Adrenal gland (tissue), 12 donors: ENCODE results near the gene MIER2. TPM values are rescaled to one million over a fixed set of nuclear protein-coding genes. Genes with fewer than 3 reads are reported as not detected.

ENCODE experiments used
- DNase-seq, 7 donors: peaks; one replicate each; pipeline ENCODE4 v3.0.0-alpha.2; 2019 to 2020
- H3K27ac ChIP-seq, 5 donors: fragments of 200-600 bp; sonication (generic) in 4 of 5; 1 replicate in 3 of 5; 2 replicates in 2 of 5; pipeline versions ENCODE4 v1.5.1 to v1.8.0; 2016 to 2020; ENCODE audit warnings: mild to moderate bottlenecking in 1 of 5
- H3K27me3 ChIP-seq: fragments of 200-600 bp; 2 replicates; pipeline ENCODE4 v1.8.0; 2021
- H3K36me3 ChIP-seq, 2 donors: fragments of 200-600 bp; replicated peaks in 1 of 2; 1 replicate in 1 of 2; 2 replicates in 1 of 2; pipeline versions ENCODE4 v1.5.1 to v1.8.0; 2018 to 2022
- H3K4me1 ChIP-seq, 2 donors: fragments of 200-600 bp; replicated peaks in 1 of 2; 1 replicate in 1 of 2; 2 replicates in 1 of 2; pipeline versions ENCODE4 v1.5.1 to v1.8.0; 2018 to 2021
- H3K4me3 ChIP-seq, 4 donors: fragments of 200-600 bp; sonication (generic) in 3 of 4; one replicate each; pipeline ENCODE4 v1.5.1; 2016 to 2018
- H3K9me3 ChIP-seq, 3 donors: fragments of 200-600 bp; sonication (generic) in 1 of 3; replicated peaks in 1 of 3; 1 replicate in 2 of 3; 2 replicates in 1 of 3; pipeline versions ENCODE4 v1.5.1 to v1.8.0; 2016 to 2021
- CTCF ChIP-seq, 6 experiments: fragments of 450-650 bp in 4 of 6; fragments of 200-600 bp in 2 of 6; sonication (generic) in 1 of 6; IDR thresholded peaks; 1 replicate in 5 of 6; 2 replicates in 1 of 6; pipeline versions ENCODE4 v1.5.1 to v1.8.0; 2016 to 2021; ENCODE audit warnings: antibody characterized with exemption in 6 of 6, mild to moderate bottlenecking in 2 of 6, moderate library complexity in 1 of 6
- POLR2A ChIP-seq, 2 donors: fragments of 450-650 bp; IDR thresholded peaks; one replicate each; pipeline ENCODE4 v1.6.1; 2017; ENCODE audit warnings: antibody characterized with exemption in 2 of 2, mild to moderate bottlenecking in 2 of 2, moderate library complexity in 1 of 2
- WGBS, 4 donors: extraction: QIAGEN DNeasy Blood & Tissue Kit in 2 of 4; methylation state at CpG; one replicate each; pipeline versions ENCODE4 v1.1.5 to v1.1.7; 2013 to 2017; 5-methylcytosine and 5-hydroxymethylcytosine counted together
- intact Hi-C, 2 donors: fragments of 100-400 bp; cut with DNase I; formaldehyde crosslinking; loops; one replicate each; pipeline versions ENCODE4 v1.14.1 to v1.15.0; 2022 to 2023
- polyA plus RNA-seq, 3 donors: library from polyadenylated mRNA; stranded (reverse); fragments of 200-250 nt in 2 of 3; fragments of 350-450 nt in 1 of 3; fragmentation: Illumina TruSeq in 1 of 3; extraction: RNeasy Lipid Tissue Mini Kit (QIAGEN cat#74804) in 1 of 3; gene quantifications; one replicate each; pipeline ENCODE4 v1.2.3, GENCODE V29; 2013 to 2014
- total RNA-seq, 9 donors: library from RNA; depleted of rRNA in 4 of 9; stranded (reverse); fragments of >200 nt in 4 of 9; fragments of 120-200 nt in 1 of 9; fragmentation: NEBNext Ultra II Directional in 1 of 9; extraction: Animal tissue kit (Norgen Biotek cat#: 25700) in 1 of 9; gene quantifications; one replicate each; pipeline versions ENCODE4 v1.1.0 to v1.2.4, GENCODE V29; 2013 to 2023
- donor health status: healthy with polysubstance abuse.
- donor health status: Bipolar disorder and iron deficiency.
- donor health status: DM: yes; HTN: yes; CAD: no.
- donor health status: DM: no; HTN: no; CAD: no.
- donor health status: DM: no; HTN: no; CAD: no.
- donor health status: DM: yes; HTN: yes; CAD: no.

MIER2 gene
- total and polyA plus RNA-seq, 12 donors = 10.8 to 33.9 (median 18.2) TPM

- TF ChIP-seq POLR2A (IDR thresholded peaks at IDR 0.05) = no peak
- no peak for TF ChIP-seq CTCF (IDR thresholded peaks at IDR 0.05)
- no peak overlapping the region for H3K27ac ChIP-seq
- DNase-seq = no peak
- H3K4me1 ChIP-seq = no peaks in the 10 kb centered on the region
- H3K4me3 ChIP-seq = no peak overlapping the region
- H3K36me3 ChIP-seq = no peaks in the 10 kb centered on the region
- intact Hi-C loops = no loop called here
- no peaks in the 10 kb centered on the region for H3K9me3 ChIP-seq
- 84 to 91% (median 88%) methylated on average over 16 of the region's 16 CpGs for WGBS, 4 donors
- peaks cover 7% of the 10 kb centered on the region for H3K27me3 ChIP-seq
These were observed 35.2 kb upstream of the MIER2 start for GRCh38 chr19:379796-380195.

- Histone ChIP-seq H3K27me3 (peaks cover 6% of the 10 kb centered on the region), H3K4me3 (no peak overlapping the region), H3K27ac (no peak overlapping the region), H3K9me3 (no peaks in the 10 kb centered on the region), H3K4me1 (no peaks in the 10 kb centered on the region), H3K36me3 (no peaks in the 10 kb centered on the region)
- 83 to 93% (median 88%) methylated on average over 8 to 14 of the region's 14 CpGs for WGBS, 4 donors
- intact Hi-C loops = no loop called here
- DNase-seq = no peak
- no peak for TF ChIP-seq CTCF (IDR thresholded peaks at IDR 0.05)
- no peak for TF ChIP-seq POLR2A (IDR thresholded peaks at IDR 0.05)
These were observed 34.1 kb upstream of the MIER2 start for GRCh38 chr19:378706-379105.

- TF ChIP-seq POLR2A (IDR thresholded peaks at IDR 0.05) = no peak
- intact Hi-C loops = no loop called here
- no peak for DNase-seq
- Histone ChIP-seq H3K27me3 (peaks cover 4% of the 10 kb centered on the region), H3K36me3 (no peaks in the 10 kb centered on the region), H3K27ac (no peak overlapping the region), H3K4me1 (no peaks in the 10 kb centered on the region), H3K9me3 (no peaks in the 10 kb centered on the region), H3K4me3 (no peak overlapping the region)
- WGBS, 4 donors = 55 to 76% (median 67%) methylated on average over 14 to 38 of the region's 38 CpGs
These were observed 33.4 kb upstream of the MIER2 start for GRCh38 chr19:377801-378581.

- 83 to 93% (median 90%) methylated on average over 6 to 8 of the region's 8 CpGs for WGBS, 4 donors
- DNase-seq = no peak
- Histone ChIP-seq H3K36me3 (no peaks in the 10 kb centered on the region), H3K4me1 (no peaks in the 10 kb centered on the region), H3K27ac (no peak overlapping the region), H3K4me3 (no peak overlapping the region), H3K9me3 (no peaks in the 10 kb centered on the region), H3K27me3 (peaks cover 4% of the 10 kb centered on the region)
- intact Hi-C loops = no loop called here
- TF ChIP-seq CTCF (IDR thresholded peaks at IDR 0.05) (no peak), POLR2A (IDR thresholded peaks at IDR 0.05) (no peak)
These were observed 31.5 kb upstream of the MIER2 start for GRCh38 chr19:376111-376470.
